ENCODE results near the gene NECTIN1. TPM values are rescaled to one million over a fixed set of nuclear protein-coding genes. Genes with fewer than 3 reads are reported as not detected.

NECTIN1 gene
- total RNA-seq, 1 experiment from 2014 or later, result 19.9 TPM

GRCh38 chr11:119705362-119705761, 23.6 kb downstream of the NECTIN1 start:
- peaks cover 12% of the 10 kb centered on the region for H4K20me1 ChIP-seq (ENCODE audit: low read length)
- no peaks in the 10 kb centered on the region for H3K27me3 ChIP-seq (ENCODE audit: low read length)
- no peak overlapping the region for H3K9ac ChIP-seq (ENCODE audit: low read length)
- no peak overlapping the region for H3K4me3 ChIP-seq (ENCODE audit: low read length)
- TF ChIP-seq EZH2phosphoT487 (IDR thresholded peaks at IDR 0.05; ENCODE audit: borderline replicate concordance, low read length) (no peak), EZH2 (IDR thresholded peaks at IDR 0.05; ENCODE audit: low read length, unreplicated experiment) (no peak), CTCF (conservative IDR thresholded peaks at IDR 0.05; ENCODE audit: low read depth, low read length) (no peak)
- BruUV-seq (replicated peaks), result no TSS peak
- no peak overlapping the region for H3K4me2 ChIP-seq (ENCODE audit: low read length)
- peaks cover 19% of the 10 kb centered on the region for H3K4me1 ChIP-seq (ENCODE audit: insufficient read depth, low read length)
- DNase-seq, result no peak
- H3F3A ChIP-seq (ENCODE audit: low read length, unreplicated experiment), result no peaks in the 10 kb centered on the region
- H3K9me2 ChIP-seq (replicated peaks; ENCODE audit: low read length), result no peaks in the 10 kb centered on the region
- H3K9me3 ChIP-seq (ENCODE audit: low read length), result no peaks in the 10 kb centered on the region
- H3K79me2 ChIP-seq (ENCODE audit: low read length), result no peaks in the 10 kb centered on the region
- no peak overlapping the region for H2AFZ ChIP-seq (ENCODE audit: low read length)
- H3K27ac ChIP-seq (ENCODE audit: low read length), result no peak overlapping the region
- ChIA-PET POLR2A (ENCODE audit: unreplicated experiment) (no interaction called here), CTCF (no interaction called here)
- H3K36me3 ChIP-seq (ENCODE audit: low read depth, low read length), result no peaks in the 10 kb centered on the region
- no peak for ATAC-seq
- intact Hi-C loops (cut with micrococcal nuclease), result no loop called here

- Histone ChIP-seq H3K79me2 (ENCODE audit: low read length) (no peaks in the 10 kb centered on the region), H3K4me1 (ENCODE audit: insufficient read depth, low read length) (peaks cover 21% of the 10 kb centered on the region), H3F3A (ENCODE audit: low read length, unreplicated experiment) (no peaks in the 10 kb centered on the region), H3K9me2 (replicated peaks; ENCODE audit: low read length) (no peaks in the 10 kb centered on the region), H3K4me3 (ENCODE audit: low read length) (no peak overlapping the region), H3K27ac (ENCODE audit: low read length) (no peak overlapping the region), H3K9ac (ENCODE audit: low read length) (no peak overlapping the region), H3K4me2 (ENCODE audit: low read length) (no peak overlapping the region), H3K27me3 (ENCODE audit: low read length) (no peaks in the 10 kb centered on the region), H2AFZ (ENCODE audit: low read length) (no peak overlapping the region), H3K9me3 (ENCODE audit: low read length) (no peaks in the 10 kb centered on the region), H4K20me1 (ENCODE audit: low read length) (peaks cover 12% of the 10 kb centered on the region), H3K36me3 (ENCODE audit: low read depth, low read length) (no peaks in the 10 kb centered on the region)
- ATAC-seq (no peak), DNase-seq (no peak)
- ChIA-PET CTCF (no interaction called here), POLR2A (ENCODE audit: unreplicated experiment) (no interaction called here)
- no TSS peak for BruUV-seq (replicated peaks)
- intact Hi-C loops (cut with micrococcal nuclease), result no loop called here
- TF ChIP-seq EZH2phosphoT487 (IDR thresholded peaks at IDR 0.05; ENCODE audit: borderline replicate concordance, low read length) (no peak), CTCF (conservative IDR thresholded peaks at IDR 0.05; ENCODE audit: low read depth, low read length) (no peak), EZH2 (IDR thresholded peaks at IDR 0.05; ENCODE audit: low read length, unreplicated experiment) (no peak)
Measured at GRCh38 chr11:119704849-119705248, 24.2 kb downstream of the NECTIN1 start.

- Histone ChIP-seq H3K9me3 (ENCODE audit: low read length) (no peaks in the 10 kb centered on the region), H3K27ac (ENCODE audit: low read length) (peak overlapping the region; percentile 2; the same call in 1 of the 2 replicates), H3F3A (ENCODE audit: low read length, unreplicated experiment) (no peaks in the 10 kb centered on the region), H3K4me1 (ENCODE audit: insufficient read depth, low read length) (peaks cover 21% of the 10 kb centered on the region), H3K36me3 (ENCODE audit: low read depth, low read length) (no peaks in the 10 kb centered on the region), H3K4me2 (ENCODE audit: low read length) (peak overlapping the region; percentile 18), H3K9ac (ENCODE audit: low read length) (no peak overlapping the region), H3K79me2 (ENCODE audit: low read length) (no peaks in the 10 kb centered on the region), H3K4me3 (ENCODE audit: low read length) (no peak overlapping the region), H4K20me1 (ENCODE audit: low read length) (peaks cover 11% of the 10 kb centered on the region), H2AFZ (ENCODE audit: low read length) (no peak overlapping the region), H3K27me3 (ENCODE audit: low read length) (no peaks in the 10 kb centered on the region), H3K9me2 (replicated peaks; ENCODE audit: low read length) (no peaks in the 10 kb centered on the region)
- TF ChIP-seq EZH2 (IDR thresholded peaks at IDR 0.05; ENCODE audit: low read length, unreplicated experiment) (no peak), EZH2phosphoT487 (IDR thresholded peaks at IDR 0.05; ENCODE audit: borderline replicate concordance, low read length) (no peak), CTCF (conservative IDR thresholded peaks at IDR 0.05; ENCODE audit: low read depth, low read length) (no peak)
- ATAC-seq, result peak; percentile 53
- CTCF ChIA-PET, result no interaction called here
- no TSS peak for BruUV-seq (replicated peaks)
- peak; percentile 39 for DNase-seq
- POLR2A ChIA-PET (ENCODE audit: unreplicated experiment), result interaction anchor here (0.6 kb wide), 1 partner anchor 27 kb away, joined by 6 read pairs; the partner anchor contains the start of gene NECTIN1
- intact Hi-C loops (cut with micrococcal nuclease), result no loop called here
Measured at GRCh38 chr11:119701591-119702549, 27.1 kb downstream of the NECTIN1 start.

Measured in PC-3 (cell line).